GM19043 (cell line): Measurements from ENCODE around the gene MSI1.

Experiments
- ATAC-seq: cut with Tn5 transposase; IDR thresholded peaks from one replicate; pipeline ENCODE4 v1.9.1; 2021; ENCODE audit warnings: low read depth; ENCODE audit not compliant: unreplicated experiment

MSI1 gene

DNA sequence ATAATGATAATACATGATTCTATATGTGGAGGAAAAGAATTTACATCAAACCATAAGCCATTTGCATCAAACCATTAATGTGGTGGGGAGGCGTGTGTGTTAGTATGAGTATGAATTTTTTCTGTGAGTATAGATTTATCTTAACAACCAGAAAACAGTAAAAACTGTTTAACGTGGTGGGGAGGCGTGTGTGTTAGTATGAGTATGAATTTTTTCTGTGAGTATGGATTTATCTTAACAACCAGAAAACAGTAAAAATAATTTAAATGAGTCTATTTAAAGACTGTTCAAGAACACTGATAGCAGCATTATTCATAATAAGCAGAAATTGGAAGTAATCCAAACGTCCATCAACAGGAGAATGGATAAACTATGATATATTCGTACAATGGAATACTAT, 9.1 kb upstream of the MSI1 start:
- ATAC-seq, result no peak

DNA sequence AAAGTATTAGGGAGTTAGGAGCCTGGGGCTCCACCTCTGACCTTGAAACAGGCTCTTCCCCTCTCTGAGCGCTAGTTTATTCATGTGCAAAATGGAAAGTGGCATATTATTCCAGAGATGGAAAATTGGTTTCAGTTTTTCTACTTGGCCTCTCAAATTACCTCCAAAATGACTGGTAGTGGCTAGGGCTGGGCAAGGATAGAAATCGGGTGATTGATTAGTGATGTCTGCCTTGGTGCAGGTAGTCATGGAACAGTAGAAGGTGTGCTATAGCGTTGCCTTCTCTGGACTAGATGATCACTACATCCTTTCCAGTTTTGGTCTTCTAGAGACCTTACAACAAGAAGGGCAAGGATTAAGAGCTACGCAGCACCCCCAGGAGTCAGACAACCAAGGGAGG, 8.6 kb upstream of the MSI1 start:
- no peak for ATAC-seq

DNA sequence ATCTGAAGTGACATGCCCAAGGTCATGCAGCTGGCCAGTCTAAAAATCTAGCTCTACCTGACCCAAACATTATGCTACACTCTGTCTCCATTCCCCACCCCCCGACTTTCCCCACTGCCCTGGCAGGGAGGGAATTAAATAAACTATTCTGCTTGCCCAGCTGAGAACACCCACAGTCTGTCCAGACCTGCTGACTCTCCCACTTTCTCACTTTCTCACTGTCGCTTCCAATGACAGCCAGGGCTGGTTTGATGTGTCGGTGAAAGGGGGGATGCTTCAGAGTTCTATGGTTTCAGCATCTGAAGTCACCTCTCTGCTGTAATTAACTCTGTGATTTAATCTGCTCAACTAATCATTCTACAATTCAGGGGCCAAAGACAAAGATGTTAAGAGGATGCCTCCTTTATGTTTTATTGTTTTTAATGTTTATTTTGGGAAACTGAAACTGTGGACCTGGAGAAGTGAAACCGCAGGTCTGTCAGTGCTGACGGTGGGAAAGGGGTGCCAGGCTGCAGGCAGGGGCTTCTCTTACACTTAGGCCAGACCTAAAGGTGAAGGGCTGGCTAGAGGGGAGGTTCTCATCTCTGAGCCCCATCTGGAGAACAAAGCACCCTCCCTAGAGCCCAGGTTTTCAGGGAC, 8.1 kb upstream of the MSI1 start:
- ATAC-seq, result no peak

DNA sequence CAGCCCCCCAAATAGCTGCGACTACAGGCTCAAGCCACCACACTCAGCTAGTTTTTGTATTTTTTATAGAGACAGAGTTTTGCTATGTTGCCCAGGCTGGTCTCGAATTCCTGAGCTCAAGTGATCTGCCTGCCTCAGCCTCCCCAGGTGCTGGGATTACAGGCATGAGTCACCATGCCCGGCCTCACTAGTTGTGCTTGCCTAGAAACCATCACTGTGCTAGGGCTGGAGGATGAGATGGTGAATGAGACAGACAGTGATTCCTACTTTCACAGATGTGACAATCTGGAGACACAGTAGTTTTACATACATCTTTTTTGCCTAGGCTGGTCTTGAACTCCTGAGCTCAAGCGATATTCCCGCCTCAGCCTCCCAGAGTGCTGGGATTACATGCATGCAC, 7.5 kb upstream of the MSI1 start:
- ATAC-seq, result no peak

DNA sequence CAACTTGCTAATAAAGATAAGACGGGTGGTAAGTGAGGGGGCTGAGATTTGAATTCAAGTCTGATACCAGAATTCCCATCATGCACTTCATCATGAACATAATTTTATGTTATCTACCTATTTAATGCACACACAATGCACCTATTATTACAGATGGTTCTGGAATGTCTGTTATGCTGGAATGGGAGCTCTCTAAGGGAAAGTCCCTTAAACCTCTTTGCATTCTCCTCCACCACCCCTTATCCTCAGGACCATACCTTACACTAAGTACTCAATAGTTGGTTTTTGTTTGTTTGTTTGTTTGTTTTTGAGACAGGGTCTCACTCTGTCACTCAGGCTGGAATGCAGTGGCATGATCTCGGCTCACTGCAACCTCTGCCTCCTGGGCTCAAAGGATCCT, 7.0 kb upstream of the MSI1 start:
- no peak for ATAC-seq

DNA sequence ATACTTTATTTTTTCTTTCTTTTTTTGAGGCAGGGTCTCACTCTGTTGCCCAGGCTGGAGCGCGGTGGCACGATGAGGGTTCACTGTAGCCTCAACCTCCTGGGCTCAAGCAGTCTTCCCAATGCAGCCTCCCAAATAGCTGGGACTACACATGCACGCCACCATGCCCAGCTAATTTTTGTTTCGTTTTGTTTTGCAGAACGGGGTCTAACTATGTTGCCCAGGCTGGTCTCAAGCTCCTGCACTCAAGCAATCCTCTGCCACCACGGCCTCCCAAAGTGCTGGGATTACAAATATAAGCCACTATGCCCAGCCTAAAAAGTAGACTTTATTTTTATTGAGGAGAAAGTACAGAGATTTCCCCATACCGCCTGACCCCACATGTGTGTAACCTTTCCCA, 4.7 kb upstream of the MSI1 start:
- ATAC-seq, result no peak

DNA sequence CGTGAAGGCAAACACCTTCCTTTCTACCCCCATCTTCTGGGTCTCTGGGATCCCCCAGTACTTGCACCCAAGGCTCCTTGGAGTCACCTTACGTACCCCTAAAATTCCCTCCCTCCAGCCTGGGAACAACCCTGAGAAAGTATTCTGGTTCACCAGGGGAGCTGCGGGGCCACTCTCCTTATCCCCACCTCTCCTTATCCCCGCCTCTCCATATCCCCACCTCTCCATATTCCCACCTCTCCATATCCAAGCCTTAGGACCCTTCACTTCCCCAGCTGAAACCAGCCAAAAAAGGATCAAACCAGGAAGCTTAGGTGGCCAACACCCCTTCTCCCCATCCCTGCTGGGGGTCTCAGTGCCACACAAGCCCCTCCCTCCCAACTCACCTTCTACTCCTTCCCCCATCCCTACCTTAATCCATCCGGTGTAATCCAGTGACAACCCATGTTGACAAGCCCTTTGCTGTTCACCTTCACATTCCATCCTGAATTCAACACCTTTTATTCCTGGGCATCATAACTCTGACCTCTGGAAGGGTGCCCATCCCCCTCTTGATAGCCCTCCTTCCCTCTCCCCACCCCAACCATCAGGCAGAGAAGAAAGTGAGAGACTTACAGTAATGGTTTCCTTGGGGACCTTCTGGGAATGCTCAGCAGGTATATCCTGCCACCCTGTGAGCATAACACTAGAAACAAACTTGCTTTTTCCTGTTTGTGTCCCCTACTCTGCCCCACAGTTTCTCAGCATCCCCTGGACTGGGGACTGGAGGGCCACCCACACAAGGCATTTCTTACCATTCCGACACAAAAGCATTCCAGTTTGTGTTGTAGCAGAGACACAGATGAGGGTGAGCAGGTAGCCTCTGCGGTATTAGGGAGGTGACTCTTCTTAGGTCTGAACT, 1.6 kb upstream of the MSI1 start:
- no peak for ATAC-seq

DNA sequence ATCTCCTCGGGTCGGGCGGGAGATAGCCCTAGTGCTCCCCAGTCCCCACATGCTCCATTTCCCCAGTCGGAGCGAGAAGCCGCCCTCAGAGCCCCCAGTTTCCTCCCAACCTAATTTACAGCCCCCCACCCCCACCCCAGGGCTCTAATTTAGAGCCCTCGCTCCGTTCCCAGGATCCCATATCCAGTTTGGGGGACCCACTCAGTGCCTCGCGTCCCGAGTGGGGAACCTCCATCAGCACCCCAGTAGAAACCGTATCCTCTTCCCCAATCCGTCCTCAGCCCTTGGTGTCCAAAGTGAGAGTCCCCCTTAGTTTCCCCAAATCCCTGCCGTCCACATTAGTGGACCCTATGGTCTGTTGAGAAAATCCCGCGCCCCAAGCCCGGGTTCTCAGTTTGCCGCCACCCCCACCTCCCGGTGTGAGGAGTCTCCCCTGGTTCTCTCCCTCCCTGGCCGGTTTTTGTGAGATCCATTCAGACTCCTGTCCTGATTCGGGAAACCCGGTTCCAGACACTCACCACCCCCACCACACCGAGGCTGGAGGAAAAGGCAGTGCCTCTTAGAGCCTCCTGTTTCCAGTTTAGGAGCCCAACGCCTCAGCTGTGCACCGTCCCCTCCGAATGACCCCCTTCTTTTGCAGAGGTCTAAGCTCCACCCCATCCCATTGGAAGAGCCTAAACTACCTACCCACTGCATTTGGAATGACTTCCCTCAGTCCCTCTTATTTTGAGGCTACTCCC, 809 bp upstream of the MSI1 start:
- no peak for ATAC-seq

DNA sequence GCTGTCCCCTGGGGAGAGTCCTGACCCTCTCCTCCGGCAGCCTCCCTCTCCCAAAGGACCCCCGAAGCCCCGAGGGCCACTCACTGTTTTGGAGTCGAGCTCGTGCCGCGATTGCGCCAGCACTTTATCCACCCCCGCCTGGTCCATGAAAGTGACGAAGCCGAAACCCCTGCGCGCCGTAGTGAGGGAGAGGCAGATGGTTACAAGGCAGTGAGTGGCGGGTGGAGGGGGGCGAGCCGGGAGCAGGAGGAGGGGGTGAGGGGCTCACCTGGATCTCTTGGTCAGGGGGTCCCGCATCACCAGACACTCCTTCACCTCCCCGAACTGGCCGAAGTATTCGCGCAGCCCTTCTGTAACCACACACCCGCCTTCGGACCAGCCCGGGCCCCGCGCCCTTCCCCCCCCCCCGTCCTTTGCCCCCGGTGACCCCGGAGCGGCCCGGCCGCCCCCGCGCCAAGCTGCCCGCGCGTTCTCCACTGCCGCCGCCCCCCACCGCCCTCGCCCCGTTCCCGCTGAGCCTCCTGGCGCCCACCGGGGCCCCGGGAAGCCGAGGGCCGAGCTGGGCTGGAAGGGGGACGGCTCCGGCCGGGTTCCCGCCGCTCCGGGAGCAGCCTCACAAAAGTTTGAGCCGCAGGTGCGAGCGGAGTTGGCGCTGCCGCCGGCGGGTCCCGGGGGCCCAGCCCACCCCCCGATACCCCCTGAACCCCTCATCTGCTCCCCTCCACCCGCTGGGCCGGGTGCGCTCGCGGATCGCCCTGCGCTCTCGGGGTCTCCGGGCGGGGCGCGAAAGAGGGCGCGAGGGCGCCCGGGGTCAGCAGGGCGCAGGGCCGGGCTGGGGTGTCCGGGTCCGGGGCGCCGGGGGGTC, 808 bp downstream of the MSI1 start:
- ATAC-seq, result no peak

DNA sequence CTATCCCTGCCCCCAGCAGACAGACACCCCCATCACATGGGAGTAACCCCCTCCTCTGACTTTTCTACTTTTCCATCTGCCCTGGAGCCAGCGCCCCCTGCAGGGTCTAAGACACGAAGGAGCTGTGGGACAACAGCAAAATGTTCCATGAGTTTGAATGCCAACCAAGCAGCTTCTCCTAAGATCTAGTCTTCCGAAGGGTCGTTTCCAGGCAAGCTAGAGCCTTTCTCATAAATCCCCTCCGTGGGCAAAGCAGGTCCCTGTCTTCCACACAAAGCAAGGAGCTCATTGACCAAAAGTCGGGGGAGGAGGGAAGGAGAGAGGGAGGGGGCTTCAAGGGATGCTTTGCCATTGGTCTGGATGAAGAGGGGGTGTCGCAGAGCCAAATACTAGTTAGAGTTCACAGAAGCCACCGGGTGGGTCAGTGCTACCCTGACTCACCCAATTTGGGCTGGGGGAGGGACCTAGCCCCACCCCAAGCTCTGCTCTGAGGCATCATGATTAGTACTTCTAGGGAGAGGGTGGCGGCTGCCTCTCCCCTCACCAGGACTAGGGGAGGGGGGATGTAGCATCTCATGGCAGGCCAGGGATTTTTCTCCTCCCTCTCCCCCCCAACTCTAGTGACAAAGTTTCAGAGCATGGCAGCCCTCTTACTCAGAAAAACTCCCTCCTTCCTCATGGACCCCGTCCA, 1.6 kb downstream of the MSI1 start:
- no peak for ATAC-seq

DNA sequence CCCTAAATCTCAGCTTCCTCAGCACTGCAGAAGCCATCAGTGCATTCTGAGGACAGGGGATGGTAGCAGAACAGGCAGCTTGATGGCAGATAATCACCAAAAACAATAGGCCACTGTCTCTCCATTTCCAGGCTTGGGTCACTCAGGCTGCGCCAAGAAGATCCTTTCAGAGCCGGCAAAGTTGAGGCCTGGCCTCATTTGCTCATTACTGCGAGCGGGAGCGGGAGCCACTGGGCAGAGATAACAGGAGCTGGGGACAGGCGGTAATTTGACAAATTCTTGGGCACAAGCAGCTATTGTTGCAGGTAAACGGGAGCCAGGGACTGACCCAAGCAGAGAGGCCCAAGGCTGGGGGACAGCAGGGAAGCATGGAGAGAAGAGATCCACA, 2.1 kb downstream of the MSI1 start:
- ATAC-seq, result no peak

DNA sequence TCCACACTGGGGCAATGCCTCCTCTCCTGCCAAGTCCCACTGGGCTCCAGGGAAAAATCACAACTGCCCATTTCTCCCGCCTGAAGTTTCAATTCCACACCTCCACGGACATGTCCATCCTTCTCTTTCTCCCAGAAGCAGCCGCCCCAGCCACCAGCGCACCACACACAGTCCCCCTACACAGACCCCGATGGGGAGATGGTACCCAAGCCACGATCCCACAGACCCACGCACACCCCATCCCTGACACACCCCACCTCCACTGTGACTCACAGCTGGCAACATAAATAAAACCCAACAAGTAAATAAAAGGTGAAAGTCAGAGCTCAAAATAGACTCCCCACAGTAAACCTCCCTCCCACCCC, 2.6 kb downstream of the MSI1 start:
- ATAC-seq, result no peak

DNA sequence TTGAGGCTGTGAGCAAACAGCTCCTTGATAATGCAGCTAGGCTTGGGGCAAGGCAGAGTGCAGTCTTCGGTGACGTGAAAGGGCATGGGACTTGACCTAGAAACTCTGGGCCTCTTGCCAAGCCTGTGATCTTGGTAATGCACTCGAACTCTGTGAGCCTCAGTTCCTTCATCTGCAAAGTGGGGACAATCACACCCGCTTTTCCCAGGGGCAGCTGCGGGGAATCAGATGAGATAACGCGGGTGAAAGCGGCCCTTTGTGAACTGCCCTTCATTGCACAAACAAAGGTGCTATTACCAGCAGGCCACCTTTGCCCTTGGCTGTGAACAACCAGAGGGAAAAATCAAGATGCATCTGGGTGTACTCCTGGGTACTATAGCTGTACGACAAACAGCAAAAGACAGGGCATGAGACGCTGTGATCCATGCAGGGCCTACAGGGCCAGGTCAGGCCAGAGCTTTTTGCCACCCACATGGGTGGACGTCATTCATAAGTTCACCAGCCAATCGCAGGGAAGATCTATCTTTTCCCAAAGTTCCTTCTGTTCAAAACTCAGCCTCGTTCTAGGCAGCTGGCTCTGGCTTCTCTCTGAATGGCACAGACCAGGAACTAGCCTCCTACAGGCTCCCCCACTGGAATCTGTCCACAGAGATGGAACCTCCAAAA, 3.2 kb downstream of the MSI1 start:
- no peak for ATAC-seq

DNA sequence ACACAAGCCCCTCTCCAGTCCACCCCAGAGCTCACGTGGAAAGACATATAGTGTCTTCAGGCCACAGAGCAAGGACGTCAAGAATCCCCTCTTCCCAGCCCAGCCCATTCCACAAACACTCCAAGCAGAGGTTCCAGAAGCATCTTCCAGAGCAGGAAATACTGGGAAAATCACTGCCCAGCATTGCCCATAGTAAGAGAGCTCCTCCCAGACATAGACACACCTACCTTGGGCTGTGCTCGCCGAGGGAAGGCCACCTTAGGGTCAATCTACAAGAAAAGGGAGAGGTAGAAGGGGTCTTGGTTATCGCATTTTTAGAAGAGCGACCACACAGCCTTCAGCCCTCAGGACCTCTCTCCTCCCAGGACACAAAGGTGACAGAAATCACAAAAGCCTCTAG, 4.5 kb downstream of the MSI1 start:
- no peak for ATAC-seq

DNA sequence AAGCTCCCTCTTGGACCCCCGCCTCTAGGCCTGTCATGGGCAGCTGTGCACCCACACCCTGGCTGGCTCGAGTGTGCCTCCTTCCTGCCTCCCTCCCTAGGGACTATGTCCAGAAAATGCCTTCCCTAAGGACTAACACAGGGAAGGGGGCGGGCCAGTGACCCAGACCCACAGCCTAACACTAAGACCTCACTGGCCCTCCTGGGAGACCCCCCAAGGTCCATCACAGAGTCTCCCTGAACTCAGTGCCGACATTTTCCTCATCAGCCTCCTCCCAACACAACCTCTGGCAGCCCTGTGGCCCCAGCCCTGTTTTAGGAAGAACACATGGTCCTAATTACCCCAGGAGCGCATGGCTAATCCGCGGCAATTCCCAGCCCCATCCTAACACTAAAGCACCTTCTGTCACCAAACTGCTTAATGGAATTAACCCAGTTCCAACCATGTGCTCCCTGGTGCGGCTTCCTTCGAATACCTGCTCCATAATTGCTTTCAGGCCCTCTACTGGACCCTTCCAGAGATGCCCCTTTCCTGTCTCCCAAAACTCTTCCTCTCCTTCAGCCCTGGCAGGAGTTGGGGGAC, 5.6 kb downstream of the MSI1 start:
- no peak for ATAC-seq

DNA sequence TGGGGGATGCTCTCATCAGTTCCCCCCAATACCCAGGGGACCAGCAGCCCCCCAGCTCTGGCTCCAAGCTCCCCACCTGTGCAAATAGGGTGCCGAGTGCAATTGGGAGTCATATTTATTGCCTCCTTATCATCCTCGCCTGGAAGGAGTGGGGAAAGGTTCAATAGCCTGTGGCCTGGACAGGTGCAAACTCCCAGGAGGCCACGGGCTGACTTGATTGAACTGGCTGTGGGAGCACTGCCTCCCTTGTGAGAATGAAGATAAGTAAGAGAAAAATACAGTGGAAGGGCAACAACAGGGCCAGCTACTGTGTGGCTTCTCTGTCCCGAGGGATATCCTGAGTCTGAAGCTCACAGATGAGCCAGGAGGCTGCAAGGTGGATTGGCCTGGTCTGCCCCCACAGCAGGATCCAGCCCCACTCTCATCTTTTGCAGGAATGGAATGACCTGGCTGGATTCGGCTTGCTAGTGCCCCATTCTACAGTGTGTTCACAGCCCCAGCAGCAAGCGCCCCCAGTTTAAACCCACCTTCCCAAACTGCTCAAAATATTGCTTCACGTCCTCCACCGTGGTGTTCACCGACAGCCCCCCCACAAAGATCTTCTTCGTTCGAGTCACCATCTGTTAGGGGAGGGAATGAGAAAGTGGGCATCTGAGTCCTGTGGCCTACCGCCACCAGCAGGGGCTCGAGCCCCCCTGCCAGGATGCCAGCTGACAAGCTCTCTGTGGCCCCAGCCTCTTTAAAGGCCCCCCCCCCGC, 6.3 kb downstream of the MSI1 start:
- ATAC-seq, result no peak

DNA sequence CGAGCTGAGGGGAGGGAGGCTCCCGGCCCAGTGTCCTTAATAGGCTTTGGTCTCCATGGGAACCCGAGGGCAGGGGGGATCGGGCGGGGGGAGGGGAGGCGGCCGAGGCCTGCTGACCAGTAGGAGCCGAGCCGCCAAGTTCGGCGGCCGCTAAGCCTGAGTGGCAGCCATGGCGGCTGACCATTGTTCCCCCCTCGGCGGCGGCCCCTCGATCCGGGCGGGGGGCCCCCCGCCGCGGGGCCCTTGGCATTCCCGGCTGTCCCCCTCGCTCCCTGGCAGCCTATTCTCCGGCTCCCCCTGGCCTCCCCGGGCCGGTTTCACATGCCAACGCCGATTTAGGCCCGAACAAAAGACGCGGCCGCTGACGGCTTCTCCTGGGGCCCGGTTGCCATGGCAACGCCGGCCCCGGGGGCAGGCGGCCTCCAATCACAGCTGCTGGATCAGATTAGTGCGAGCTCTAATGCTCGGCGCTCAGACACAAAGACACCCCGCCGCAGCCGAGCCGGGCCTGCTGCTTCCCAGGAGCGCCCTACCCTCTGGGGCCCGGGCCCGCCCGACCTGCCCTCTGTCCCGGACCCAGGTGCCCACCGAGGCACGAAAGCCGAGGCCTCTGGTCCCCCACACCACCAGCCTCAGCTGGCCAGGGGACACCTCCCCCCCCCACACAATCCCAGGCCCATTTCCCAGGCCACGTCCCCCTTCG, 7.3 kb downstream of the MSI1 start:
- no peak for ATAC-seq

DNA sequence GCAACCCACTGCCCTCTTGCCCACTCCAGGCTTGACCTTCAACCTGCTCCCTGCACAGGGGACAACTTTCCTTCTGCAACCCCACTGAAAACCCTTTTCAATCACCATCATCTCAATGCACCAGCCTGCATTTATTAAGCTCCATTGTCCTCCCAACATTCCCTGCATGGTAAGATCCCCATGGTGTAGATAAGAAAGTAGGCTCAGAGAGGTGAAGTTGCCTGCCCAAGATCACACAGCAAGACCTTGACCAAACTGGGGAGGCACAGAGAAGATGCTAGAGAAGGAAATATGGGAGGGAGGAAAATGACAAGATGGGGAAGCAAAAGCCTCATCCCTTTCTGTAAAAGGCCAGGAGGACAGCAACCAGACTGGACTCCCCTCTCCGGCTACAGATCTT, 9.8 kb downstream of the MSI1 start:
- ATAC-seq, result no peak
